Measurements from ENCODE around the gene KDM5B. TPM values are rescaled to one million over a fixed set of nuclear protein-coding genes. Genes with fewer than 3 reads are reported as not detected.

Gene KDM5B
- total and polyA plus RNA-seq, 2 of the 8 experiments (the other 6 are each of a cell fraction or from before 2014, with no cell fraction given): 73.3 to 210 TPM

- no peak overlapping the region for H3K14ac ChIP-seq (ENCODE audit: insufficient read length)
- H4K91ac ChIP-seq (replicated peaks; ENCODE audit: insufficient read length, low read length): no peak overlapping the region
- H4K20me1 ChIP-seq (replicated peaks in 1 of 2; ENCODE audit: control insufficient read depth in 1 of 2, insufficient read depth in 2 of 2, low read length in 2 of 2): peaks cover 3 to 4% of the 10 kb centered on the region in 2 experiments
- peaks cover 50 to 95% (median 90%) of the 10 kb centered on the region in 4 experiments for H3K36me3 ChIP-seq (ENCODE audit: control insufficient read depth in 2 of 4, insufficient read depth in 4 of 4, low read length in 3 of 4)
- H3K27ac ChIP-seq (ENCODE audit: low read depth, low read length): no peak overlapping the region
- no peaks in the 10 kb centered on the region for H3K4me1 ChIP-seq (replicated peaks in 1 of 4; ENCODE audit: control insufficient read depth in 3 of 4, insufficient read depth in 4 of 4, low read length in 3 of 4)
- no peak overlapping the region for H3K9ac ChIP-seq (replicated peaks in 1 of 4; ENCODE audit: extremely low read depth in 1 of 4, low read depth in 3 of 4, low read length in 3 of 4)
- H3K56ac ChIP-seq (replicated peaks; ENCODE audit: insufficient read length, low read depth, low read length): no peak overlapping the region
- POLR2A ChIA-PET (ENCODE audit: partially characterized antibody): interaction anchor here (1.0 to 1.3 kb wide), 2 partner anchors 9 to 23 kb away, joined by 3 to 4 read pairs; no protein-coding TSS in a partner anchor
- H2BK5ac ChIP-seq (ENCODE audit: low read depth, low read length): no peak overlapping the region
- H3K4me3 ChIP-seq (ENCODE audit: extremely low read depth in 1 of 4, insufficient read depth in 2 of 4, low read depth in 3 of 4, low read length in 4 of 4): no peak overlapping the region
- H3K4me2 ChIP-seq (ENCODE audit: insufficient read depth in 1 of 2, low read depth in 2 of 2, low read length in 2 of 2): no peak overlapping the region
- no peak overlapping the region for H2AFZ ChIP-seq (ENCODE audit: low read length)
- H3K79me2 ChIP-seq (ENCODE audit: control insufficient read depth in 1 of 2, insufficient read depth in 2 of 2, low read length in 2 of 2): no peaks in the 10 kb centered on the region
- no peak overlapping the region for H4K8ac ChIP-seq (ENCODE audit: extremely low read depth, insufficient read depth, low read length)
- CTCF ChIA-PET (ENCODE audit: partially characterized antibody): interaction anchor here (0.6 kb wide), 1 partner anchor 235 kb away, joined by 3 read pairs; no protein-coding TSS in a partner anchor
- no peak overlapping the region for H2BK120ac ChIP-seq (replicated peaks; ENCODE audit: low read depth, low read length)
- no peaks in the 10 kb centered on the region for H3K9me3 ChIP-seq (ENCODE audit: insufficient read depth in 2 of 2, low read depth in 1 of 2, low read length in 1 of 2)
- TF ChIP-seq CBX5 (IDR thresholded peaks at IDR 0.05; ENCODE audit: low read depth, low read length) (no peak), EGR1 (IDR thresholded peaks at IDR 0.05; ENCODE audit: borderline replicate concordance, low read depth, low read length) (no peak), BCL11A (IDR thresholded peaks at IDR 0.05; ENCODE audit: low read depth in 2 of 2, low read length in 2 of 2) (no peak), POLR2AphosphoS5 (IDR thresholded peaks at IDR 0.05; ENCODE audit: low read depth, low read length) (no peak), GTF2F1 (IDR thresholded peaks at IDR 0.05; ENCODE audit: borderline replicate concordance, low read depth, low read length) (no peak), RAD21 (IDR thresholded peaks at IDR 0.05 in 1 of 2, conservative IDR thresholded peaks at IDR 0.05 in 1 of 2; ENCODE audit: low read depth in 2 of 2, low read length in 2 of 2) (no peak), PHF8 (conservative IDR thresholded peaks at IDR 0.05; ENCODE audit: low read depth, low read length) (no peak), RNF2 (IDR thresholded peaks at IDR 0.05; ENCODE audit: borderline replicate concordance, low read depth, low read length, missing control alignments, poor library complexity, severe bottlenecking) (no peak), CBX8 (IDR thresholded peaks at IDR 0.05; ENCODE audit: borderline replicate concordance, low read depth, low read length) (no peak), EZH2 (IDR thresholded peaks at IDR 0.05; ENCODE audit: low read depth, low read length, severe bottlenecking) (no peak), RBBP5 (IDR thresholded peaks at IDR 0.05; ENCODE audit: borderline replicate concordance, low read depth, low read length) (no peak)
- H2BK12ac ChIP-seq (ENCODE audit: low read depth, low read length): no peak overlapping the region
- no peak overlapping the region for H4K5ac ChIP-seq (ENCODE audit: insufficient read length, low read depth, low read length)
- no peak overlapping the region for H2BK15ac ChIP-seq (ENCODE audit: low read length)
- no peak overlapping the region for H3K23ac ChIP-seq (ENCODE audit: insufficient read length)
- DNase-seq (ENCODE audit: low read depth in 1 of 2, low spot score in 2 of 2) (no peak), FAIRE-seq (no peak)
- no peak overlapping the region for H2BK20ac ChIP-seq (ENCODE audit: low read length)
- H3K79me1 ChIP-seq (ENCODE audit: low read depth, low read length): no peaks in the 10 kb centered on the region
- no peaks in the 10 kb centered on the region for H3K23me2 ChIP-seq (ENCODE audit: low read depth, low read length)
- no peak overlapping the region for H3K4ac ChIP-seq (replicated peaks; ENCODE audit: insufficient read length, low read depth, low read length)
- no peaks in the 10 kb centered on the region for H3K27me3 ChIP-seq (replicated peaks in 1 of 4; ENCODE audit: control insufficient read depth in 3 of 4, extremely low read depth in 1 of 4, insufficient read depth in 3 of 4, low read length in 3 of 4)
- no peak overlapping the region for H3K18ac ChIP-seq (ENCODE audit: extremely low read depth, low read length)
- WGBS, 2 experiments (ENCODE audit: extremely low coverage in 1 of 2, insufficient coverage in 1 of 2, insufficient read length in 1 of 2, insufficient replicate concordance in 2 of 2, low coverage in 1 of 2, low lambda C conversion rate in 2 of 2, missing lambda C conversion rate in 1 of 2): 91% methylated on average over 10 of the region's 10 CpGs; no CpG with 5 or more reads in 1 of the 2 experiments
- no peak overlapping the region for H2AK5ac ChIP-seq (ENCODE audit: low read depth, low read length)
Measured at GRCh38 chr1:202733251-202733650, 75.0 kb downstream of the KDM5B start.

Data from H1 (cell line).